Prostate gland (tissue), 2 donors: ENCODE measurements around the gene DUS1L. TPM values are rescaled to one million over a fixed set of nuclear protein-coding genes. Genes with fewer than 3 reads are reported as not detected.

Experiments used
- DNase-seq: peaks from one replicate; pipeline ENCODE4 v3.0.0-alpha.2; 2019; ENCODE audit warnings: low spot score
- H3K27ac ChIP-seq, 2 donors: fragments of 200-600 bp; sonication (generic); 2 replicates each; pipeline ENCODE4 v1.5.1; 2017 to 2019
- H3K27me3 ChIP-seq: fragments of 200-600 bp; sonication (generic); replicated peaks from 2 replicates; pipeline ENCODE4 v1.5.1; 2019; ENCODE audit not compliant: insufficient read depth
- H3K36me3 ChIP-seq, 2 donors: fragments of 200-600 bp; sonication (generic); 1 replicate in 1 of 2; 2 replicates in 1 of 2; pipeline versions ENCODE4 v1.5.1 to v1.8.1; 2017 to 2019
- H3K4me1 ChIP-seq: fragments of 200-600 bp; sonication (generic); replicated peaks from 2 replicates; pipeline ENCODE4 v1.5.1; 2019
- H3K4me3 ChIP-seq, 2 donors: fragments of 200-600 bp; sonication (generic); 2 replicates each; pipeline ENCODE4 v1.5.1; 2017 to 2019
- H3K9me3 ChIP-seq: fragments of 200-600 bp; sonication (generic); 2 replicates; pipeline ENCODE4 v1.5.1; 2017
- POLR2A ChIP-seq: fragments of 450-650 bp; IDR thresholded peaks from one replicate; pipeline ENCODE4 v1.6.1; 2016; ENCODE audit warnings: antibody characterized with exemption, mild to moderate bottlenecking
- POLR2AphosphoS5 ChIP-seq: sonication (generic); formaldehyde crosslinking; IDR thresholded peaks from one replicate; pipeline ENCODE4 v1.6.1; 2017; ENCODE audit warnings: antibody characterized with exemption
- WGBS: methylation state at CpG from one replicate; pipeline ENCODE4 v1.1.5; 2018; 5-methylcytosine and 5-hydroxymethylcytosine counted together
- intact Hi-C: fragments of 100-400 bp; cut with DNase I; formaldehyde crosslinking; loops from one replicate; pipeline ENCODE4 v1.14.2; 2022
- total RNA-seq, 2 donors: library from RNA; depleted of rRNA; stranded (reverse); fragments of >200 nt; gene quantifications; one replicate each; pipeline ENCODE4 v1.1.0, GENCODE V29; 2016
- TF ChIP-seq, protein P1 (sequence below), 4 experiments: fragments of 200-600 bp in 2 of 4; fragments of 450-650 bp in 2 of 4; sonication (generic) in 2 of 4; IDR thresholded peaks; 1 replicate in 3 of 4; 2 replicates in 1 of 4; pipeline ENCODE4 v1.5.1; 2016 to 2019; ENCODE audit warnings: antibody characterized with exemption in 4 of 4, mild to moderate bottlenecking in 2 of 4, moderate library complexity in 2 of 4

Gene DUS1L
- total RNA-seq, 2 donors from 2014 or later, result 95.9 to 119 TPM

DNA sequence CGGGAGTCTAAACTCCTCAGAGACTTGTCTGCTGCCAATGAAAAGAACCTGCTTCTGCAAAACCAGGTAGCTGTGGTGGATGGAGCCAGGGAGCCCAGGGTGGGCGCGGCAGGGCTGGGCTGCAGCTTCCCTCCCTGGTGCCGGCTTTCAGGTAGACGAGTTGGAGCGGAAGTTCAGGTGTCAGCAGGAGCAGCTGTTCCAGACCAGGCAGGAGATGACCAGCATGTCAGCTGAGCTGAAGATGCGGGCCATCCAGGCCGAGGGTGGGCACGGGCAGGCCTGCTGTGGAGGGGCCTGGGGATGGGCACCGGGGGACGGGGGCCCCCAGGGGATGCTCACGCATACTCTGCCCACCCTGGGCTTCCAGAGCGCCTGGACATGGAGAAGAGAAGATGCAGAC lies 37.4 kb downstream of the DUS1L start:
- intact Hi-C loops, result no loop called here
- Histone ChIP-seq H3K27me3 (no peaks in the 10 kb centered on the region), H3K4me3 (no peak overlapping the region), H3K36me3 (no peaks in the 10 kb centered on the region), H3K27ac (no peak overlapping the region), H3K4me1 (peaks cover 20% of the 10 kb centered on the region), H3K9me3 (no peaks in the 10 kb centered on the region)
- 97% methylated on average over 12 of the region's 13 CpGs for WGBS
- no peak for TF ChIP-seq POLR2A
- TF ChIP-seq, protein P1, sequence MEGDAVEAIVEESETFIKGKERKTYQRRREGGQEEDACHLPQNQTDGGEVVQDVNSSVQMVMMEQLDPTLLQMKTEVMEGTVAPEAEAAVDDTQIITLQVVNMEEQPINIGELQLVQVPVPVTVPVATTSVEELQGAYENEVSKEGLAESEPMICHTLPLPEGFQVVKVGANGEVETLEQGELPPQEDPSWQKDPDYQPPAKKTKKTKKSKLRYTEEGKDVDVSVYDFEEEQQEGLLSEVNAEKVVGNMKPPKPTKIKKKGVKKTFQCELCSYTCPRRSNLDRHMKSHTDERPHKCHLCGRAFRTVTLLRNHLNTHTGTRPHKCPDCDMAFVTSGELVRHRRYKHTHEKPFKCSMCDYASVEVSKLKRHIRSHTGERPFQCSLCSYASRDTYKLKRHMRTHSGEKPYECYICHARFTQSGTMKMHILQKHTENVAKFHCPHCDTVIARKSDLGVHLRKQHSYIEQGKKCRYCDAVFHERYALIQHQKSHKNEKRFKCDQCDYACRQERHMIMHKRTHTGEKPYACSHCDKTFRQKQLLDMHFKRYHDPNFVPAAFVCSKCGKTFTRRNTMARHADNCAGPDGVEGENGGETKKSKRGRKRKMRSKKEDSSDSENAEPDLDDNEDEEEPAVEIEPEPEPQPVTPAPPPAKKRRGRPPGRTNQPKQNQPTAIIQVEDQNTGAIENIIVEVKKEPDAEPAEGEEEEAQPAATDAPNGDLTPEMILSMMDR (IDR thresholded peaks at IDR 0.05), result no peak
- no peak for TF ChIP-seq POLR2AphosphoS5
- DNase-seq, result no peak

DNA sequence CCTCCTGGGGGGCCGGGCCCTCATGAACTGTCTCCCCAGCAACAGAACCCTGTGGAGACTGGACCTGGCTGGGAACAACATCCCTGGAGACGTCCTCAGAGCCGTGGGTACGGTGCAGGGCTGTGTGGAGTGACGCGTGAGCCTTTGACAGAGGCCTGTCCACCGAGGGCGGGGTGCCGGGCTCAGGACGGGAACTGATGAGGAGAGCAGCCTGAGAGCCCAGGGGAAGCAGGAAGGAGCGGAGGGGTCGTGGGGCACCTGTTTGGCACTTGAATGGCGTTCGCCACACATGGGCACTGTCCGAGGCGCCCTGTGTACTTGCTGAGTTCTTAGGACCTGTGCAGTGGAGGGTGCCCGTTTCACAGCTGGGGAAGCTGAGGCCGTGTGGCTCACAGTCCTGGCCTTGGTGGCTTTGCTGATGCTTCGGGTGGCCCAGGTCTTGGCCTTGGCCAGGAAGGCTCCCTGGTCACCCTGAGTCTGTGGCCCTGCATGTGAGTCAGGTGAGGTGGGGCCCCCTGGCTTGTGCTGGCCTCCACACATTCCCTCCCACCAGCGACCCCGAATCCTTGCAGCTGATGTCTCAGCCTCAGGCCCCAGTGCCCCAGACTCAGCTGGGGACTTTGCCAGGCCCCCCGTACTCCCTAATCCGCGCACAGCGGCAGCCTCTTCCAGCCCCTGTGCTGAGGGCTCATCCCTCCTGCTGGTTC lies 40.0 kb downstream of the DUS1L start:
- no peak overlapping the region for H3K27ac ChIP-seq
- H3K9me3 ChIP-seq, result no peaks in the 10 kb centered on the region
- no peak for DNase-seq
- no peak overlapping the region for H3K4me3 ChIP-seq
- WGBS, result 93% methylated on average over 24 of the region's 25 CpGs
- H3K27me3 ChIP-seq, result no peaks in the 10 kb centered on the region
- TF ChIP-seq, protein P1 (IDR thresholded peaks at IDR 0.05), result no peak
- TF ChIP-seq POLR2AphosphoS5, result no peak
- no peak for TF ChIP-seq POLR2A
- H3K36me3 ChIP-seq, result no peaks in the 10 kb centered on the region
- H3K4me1 ChIP-seq, result peaks cover 25% of the 10 kb centered on the region
- intact Hi-C loops, result no loop called here

DNA sequence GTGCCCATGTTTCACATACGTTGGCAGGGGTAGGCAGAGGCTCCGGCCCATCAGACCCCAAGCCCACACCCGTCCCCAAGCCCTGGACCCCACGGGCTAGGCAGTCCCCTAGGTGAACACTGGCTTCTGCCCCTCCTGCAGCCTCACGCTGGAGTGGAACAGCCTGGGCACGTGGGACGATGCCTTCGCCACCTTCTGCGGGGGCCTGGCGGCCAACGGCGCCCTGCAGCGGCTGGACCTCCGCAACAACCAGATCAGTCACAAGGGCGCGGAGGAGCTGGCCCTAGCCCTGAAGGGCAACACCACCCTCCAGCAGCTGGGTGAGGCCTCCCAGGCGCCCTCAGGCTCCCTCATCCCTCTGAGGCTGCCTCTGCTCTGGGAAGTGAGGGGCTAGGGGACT lies 40.7 kb downstream of the DUS1L start:
- no peaks in the 10 kb centered on the region for H3K36me3 ChIP-seq
- 94% methylated on average over 17 of the region's 17 CpGs for WGBS
- intact Hi-C loops, result no loop called here
- peaks cover 20% of the 10 kb centered on the region for H3K4me1 ChIP-seq
- TF ChIP-seq, protein P1 (IDR thresholded peaks at IDR 0.05), result no peak
- TF ChIP-seq POLR2AphosphoS5, result no peak
- no peak for TF ChIP-seq POLR2A
- H3K4me3 ChIP-seq, result no peak overlapping the region
- no peak for DNase-seq
- no peak overlapping the region for H3K27ac ChIP-seq
- H3K27me3 ChIP-seq, result no peaks in the 10 kb centered on the region
- H3K9me3 ChIP-seq, result no peaks in the 10 kb centered on the region

DNA sequence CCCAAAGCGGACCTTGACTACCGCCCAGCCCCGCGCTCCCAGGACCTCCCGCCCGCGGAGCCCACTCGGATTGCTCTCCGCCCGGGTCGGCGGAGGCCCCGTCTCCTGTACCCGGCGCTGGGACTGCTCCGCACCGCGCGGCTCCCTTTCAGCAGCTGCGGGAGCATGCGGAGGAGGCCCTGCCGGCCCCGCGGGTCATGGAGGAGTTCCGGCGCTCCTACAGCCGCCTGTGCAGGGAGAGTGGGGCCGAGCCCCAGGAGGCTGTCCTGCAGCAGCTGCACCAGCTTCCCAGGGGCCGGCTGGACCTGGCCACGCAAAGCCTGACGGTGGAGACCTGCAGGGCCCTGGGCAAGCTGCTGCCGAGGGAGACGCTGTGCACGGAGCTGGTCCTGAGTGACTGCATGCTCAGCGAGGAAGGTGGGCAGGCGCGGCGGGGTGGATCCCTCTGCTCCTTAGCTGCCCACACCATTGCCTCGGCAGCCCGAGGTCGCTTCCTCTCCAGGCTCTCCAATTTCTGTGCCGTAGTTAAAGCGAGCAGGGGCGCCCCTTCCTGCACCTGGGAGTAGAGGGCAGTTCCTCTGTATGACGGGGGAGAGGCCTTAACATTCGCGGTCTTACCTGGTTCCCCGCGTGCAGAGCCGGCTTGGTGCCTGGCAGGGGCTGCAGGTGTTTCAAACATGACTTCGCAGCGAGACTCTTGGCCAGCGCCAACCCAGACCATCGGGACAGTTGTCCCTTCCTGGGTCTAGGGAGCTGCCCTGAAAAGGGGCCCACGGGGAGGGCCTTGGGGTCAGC lies 42.0 kb downstream of the DUS1L start:
- peaks cover 18% of the 10 kb centered on the region for H3K4me1 ChIP-seq
- intact Hi-C loops, result no loop called here
- WGBS, result 3% methylated on average over 51 of the region's 55 CpGs
- no peaks in the 10 kb centered on the region for H3K9me3 ChIP-seq
- H3K27ac ChIP-seq, result no peak overlapping the region
- no peak for DNase-seq
- no peaks in the 10 kb centered on the region for H3K27me3 ChIP-seq
- TF ChIP-seq, protein P1 (IDR thresholded peaks at IDR 0.05), result no peak
- TF ChIP-seq POLR2AphosphoS5 (no peak), POLR2A (no peak)
- peak overlapping the region; percentile 57 to 85 for H3K4me3 ChIP-seq
- no peaks in the 10 kb centered on the region for H3K36me3 ChIP-seq
